ENCODE data around the gene MKRN2. TPM values are rescaled to one million over a fixed set of nuclear protein-coding genes. Genes with fewer than 3 reads are reported as not detected.

Gene MKRN2
- total and polyA plus RNA-seq, 9 of the 15 experiments (the other 6 are each of a cell fraction or from before 2014, with no cell fraction given), result 29.4 to 63.2 (median 42.9) TPM

DNA sequence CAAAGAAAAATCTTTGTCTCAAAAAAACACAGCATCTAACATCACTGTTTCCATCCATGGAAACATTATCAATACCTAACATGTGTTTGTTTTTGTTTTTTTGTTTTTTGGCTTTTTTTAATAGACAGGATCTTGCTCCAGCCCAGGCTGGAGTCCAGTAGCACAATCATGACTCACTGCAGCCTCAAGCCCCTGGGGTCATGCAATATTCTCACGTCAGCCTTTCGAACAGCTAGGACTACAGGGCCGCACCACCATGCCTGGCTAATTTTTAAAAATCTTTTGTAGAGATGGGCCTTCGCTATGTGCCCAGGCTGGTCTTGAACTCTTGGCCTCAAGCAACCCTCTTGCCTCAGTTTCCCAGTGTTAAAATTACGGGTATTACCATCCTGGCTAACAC lies 54.2 kb downstream of the MKRN2 start:
- ChIA-PET POLR2A (interaction anchor here (1.4 kb wide), 1 partner anchor 12 kb away, joined by 4 read pairs; no protein-coding TSS in a partner anchor), CTCF (ENCODE audit: low intra/inter-chr PET ratio) (no interaction called here)
- intact Hi-C loops (cut with micrococcal nuclease), result no loop called here
- Histone ChIP-seq H3K9me3 (replicated peaks; ENCODE audit: control insufficient read depth, insufficient read depth, low read depth, low read length) (no peaks in the 10 kb centered on the region), H3K79me2 (ENCODE audit: control insufficient read depth, insufficient read depth, low read length) (peaks cover 50% of the 10 kb centered on the region), H3K4me1 (replicated peaks in 1 of 2; ENCODE audit: control insufficient read depth in 2 of 2, insufficient read depth in 2 of 2, low read length in 2 of 2) (no peaks in the 10 kb centered on the region), H4K20me1 (replicated peaks; ENCODE audit: control insufficient read depth, insufficient read depth, low read length) (peaks cover 4% of the 10 kb centered on the region; the same call in 1 of the 2 replicates), H3K4me2 (ENCODE audit: insufficient read depth, low read length) (no peak overlapping the region), H2AFZ (ENCODE audit: low read depth, low read length) (no peak overlapping the region), H3K36me3 (ENCODE audit: control insufficient read depth, insufficient read depth, low read length) (peaks cover 82% of the 10 kb centered on the region), H3K27me3 (ENCODE audit: control insufficient read depth in 2 of 2, insufficient read depth in 2 of 2, low read length in 2 of 2) (no peaks in the 10 kb centered on the region), H3K4me3 (no peak overlapping the region), H3K9ac (ENCODE audit: insufficient read depth in 1 of 2, low read depth in 2 of 2, low read length in 2 of 2) (no peak overlapping the region), H3K9me1 (ENCODE audit: control insufficient read depth, insufficient read depth, low read length) (no peaks in the 10 kb centered on the region), H3K27ac (ENCODE audit: extremely low read depth, low read depth, low read length) (no peak overlapping the region)
- no TSS peak for BruUV-seq (replicated peaks)
- WGBS (ENCODE audit: insufficient coverage, low coverage, missing lambda C conversion rate), result 76% methylated on average over 5 of the region's 5 CpGs
- DNase-seq (ENCODE audit: extremely low read depth in 1 of 4, low spot score in 3 of 4) (no peak), FAIRE-seq (no peak), ATAC-seq (no peak)
- in situ Hi-C loops (cut with MboI), result no loop called here
- TF ChIP-seq MXI1 (IDR thresholded peaks at IDR 0.05; ENCODE audit: low read depth, low read length), result no peak
- no peak for TF ChIP-seq SP2 (IDR thresholded peaks at IDR 0.05; ENCODE audit: extremely low read depth, low read depth, low read length, poor library complexity, severe bottlenecking)
- TF ChIP-seq, protein P1, sequence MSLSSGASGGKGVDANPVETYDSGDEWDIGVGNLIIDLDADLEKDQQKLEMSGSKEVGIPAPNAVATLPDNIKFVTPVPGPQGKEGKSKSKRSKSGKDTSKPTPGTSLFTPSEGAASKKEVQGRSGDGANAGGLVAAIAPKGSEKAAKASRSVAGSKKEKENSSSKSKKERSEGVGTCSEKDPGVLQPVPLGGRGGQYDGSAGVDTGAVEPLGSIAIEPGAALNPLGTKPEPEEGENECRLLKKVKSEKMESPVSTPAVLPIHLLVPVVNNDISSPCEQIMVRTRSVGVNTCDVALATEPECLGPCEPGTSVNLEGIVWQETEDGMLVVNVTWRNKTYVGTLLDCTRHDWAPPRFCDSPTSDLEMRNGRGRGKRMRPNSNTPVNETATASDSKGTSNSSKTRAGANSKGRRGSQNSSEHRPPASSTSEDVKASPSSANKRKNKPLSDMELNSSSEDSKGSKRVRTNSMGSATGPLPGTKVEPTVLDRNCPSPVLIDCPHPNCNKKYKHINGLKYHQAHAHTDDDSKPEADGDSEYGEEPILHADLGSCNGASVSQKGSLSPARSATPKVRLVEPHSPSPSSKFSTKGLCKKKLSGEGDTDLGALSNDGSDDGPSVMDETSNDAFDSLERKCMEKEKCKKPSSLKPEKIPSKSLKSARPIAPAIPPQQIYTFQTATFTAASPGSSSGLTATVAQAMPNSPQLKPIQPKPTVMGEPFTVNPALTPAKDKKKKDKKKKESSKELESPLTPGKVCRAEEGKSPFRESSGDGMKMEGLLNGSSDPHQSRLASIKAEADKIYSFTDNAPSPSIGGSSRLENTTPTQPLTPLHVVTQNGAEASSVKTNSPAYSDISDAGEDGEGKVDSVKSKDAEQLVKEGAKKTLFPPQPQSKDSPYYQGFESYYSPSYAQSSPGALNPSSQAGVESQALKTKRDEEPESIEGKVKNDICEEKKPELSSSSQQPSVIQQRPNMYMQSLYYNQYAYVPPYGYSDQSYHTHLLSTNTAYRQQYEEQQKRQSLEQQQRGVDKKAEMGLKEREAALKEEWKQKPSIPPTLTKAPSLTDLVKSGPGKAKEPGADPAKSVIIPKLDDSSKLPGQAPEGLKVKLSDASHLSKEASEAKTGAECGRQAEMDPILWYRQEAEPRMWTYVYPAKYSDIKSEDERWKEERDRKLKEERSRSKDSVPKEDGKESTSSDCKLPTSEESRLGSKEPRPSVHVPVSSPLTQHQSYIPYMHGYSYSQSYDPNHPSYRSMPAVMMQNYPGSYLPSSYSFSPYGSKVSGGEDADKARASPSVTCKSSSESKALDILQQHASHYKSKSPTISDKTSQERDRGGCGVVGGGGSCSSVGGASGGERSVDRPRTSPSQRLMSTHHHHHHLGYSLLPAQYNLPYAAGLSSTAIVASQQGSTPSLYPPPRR (CRISPR knock-in tag; IDR thresholded peaks at IDR 0.05; ENCODE audit: borderline replicate concordance), result no peak
- TF ChIP-seq GTF2A2 (tag; IDR thresholded peaks at IDR 0.05), result no peak
- no peak for TF ChIP-seq ZNF644 (tag; IDR thresholded peaks at IDR 0.05; ENCODE audit: low read depth)
- TF ChIP-seq ZFX (CRISPR knock-in tag; IDR thresholded peaks at IDR 0.05), result no peak
- no peak for TF ChIP-seq ZFP30 (CRISPR knock-in tag; IDR thresholded peaks at IDR 0.05; ENCODE audit: borderline replicate concordance)
- TF ChIP-seq, protein P2, sequence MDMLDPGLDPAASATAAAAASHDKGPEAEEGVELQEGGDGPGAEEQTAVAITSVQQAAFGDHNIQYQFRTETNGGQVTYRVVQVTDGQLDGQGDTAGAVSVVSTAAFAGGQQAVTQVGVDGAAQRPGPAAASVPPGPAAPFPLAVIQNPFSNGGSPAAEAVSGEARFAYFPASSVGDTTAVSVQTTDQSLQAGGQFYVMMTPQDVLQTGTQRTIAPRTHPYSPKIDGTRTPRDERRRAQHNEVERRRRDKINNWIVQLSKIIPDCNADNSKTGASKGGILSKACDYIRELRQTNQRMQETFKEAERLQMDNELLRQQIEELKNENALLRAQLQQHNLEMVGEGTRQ (CRISPR knock-in tag; IDR thresholded peaks at IDR 0.05), result no peak
- no peak for TF ChIP-seq PPARD (CRISPR knock-in tag; IDR thresholded peaks at IDR 0.05)
- TF ChIP-seq, protein P3, sequence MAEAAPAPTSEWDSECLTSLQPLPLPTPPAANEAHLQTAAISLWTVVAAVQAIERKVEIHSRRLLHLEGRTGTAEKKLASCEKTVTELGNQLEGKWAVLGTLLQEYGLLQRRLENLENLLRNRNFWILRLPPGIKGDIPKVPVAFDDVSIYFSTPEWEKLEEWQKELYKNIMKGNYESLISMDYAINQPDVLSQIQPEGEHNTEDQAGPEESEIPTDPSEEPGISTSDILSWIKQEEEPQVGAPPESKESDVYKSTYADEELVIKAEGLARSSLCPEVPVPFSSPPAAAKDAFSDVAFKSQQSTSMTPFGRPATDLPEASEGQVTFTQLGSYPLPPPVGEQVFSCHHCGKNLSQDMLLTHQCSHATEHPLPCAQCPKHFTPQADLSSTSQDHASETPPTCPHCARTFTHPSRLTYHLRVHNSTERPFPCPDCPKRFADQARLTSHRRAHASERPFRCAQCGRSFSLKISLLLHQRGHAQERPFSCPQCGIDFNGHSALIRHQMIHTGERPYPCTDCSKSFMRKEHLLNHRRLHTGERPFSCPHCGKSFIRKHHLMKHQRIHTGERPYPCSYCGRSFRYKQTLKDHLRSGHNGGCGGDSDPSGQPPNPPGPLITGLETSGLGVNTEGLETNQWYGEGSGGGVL (CRISPR knock-in tag; IDR thresholded peaks at IDR 0.05), result no peak
- TF ChIP-seq CREB1 (IDR thresholded peaks at IDR 0.05), result no peak
- TF ChIP-seq CREB1 (CRISPR knock-in tag; IDR thresholded peaks at IDR 0.05), result no peak
